Nephron (organoid): ENCODE results near the gene JAKMIP2.
A peak's percentile ranks its signal among the peaks of the same experiment; 100 is the strongest.

ENCODE experiments used
- H3K27ac Mint-ChIP-seq, 3 experiments: 2 replicates each; pipeline ENCODE4 v1.8.0; 2020; ENCODE audit warnings: mixed read lengths in 3 of 3, mild to moderate bottlenecking in 2 of 3, moderate library complexity in 1 of 3
- H3K27me3 Mint-ChIP-seq: 2 replicates; pipeline ENCODE4 v1.8.0; 2021; ENCODE audit warnings: low read depth, mild to moderate bottlenecking, moderate library complexity, mixed read lengths
- H3K36me3 Mint-ChIP-seq: 2 replicates; pipeline ENCODE4 v1.8.0; 2020; ENCODE audit warnings: low read depth, mixed read lengths
- H3K4me1 Mint-ChIP-seq: 2 replicates; pipeline ENCODE4 v1.8.0; 2020; ENCODE audit warnings: mixed read lengths
- H3K4me3 Mint-ChIP-seq, 3 experiments: 2 replicates each; pipeline ENCODE4 v1.8.0; 2020; ENCODE audit warnings: mild to moderate bottlenecking in 3 of 3, mixed read lengths in 3 of 3, moderate library complexity in 2 of 3
- H3K9me3 Mint-ChIP-seq: 2 replicates; pipeline ENCODE4 v1.8.0; 2020; ENCODE audit warnings: mixed read lengths
- TF ChIP-seq, protein P1 (sequence below), 3 experiments: fragments of 200-600 bp; sonication (generic); IDR thresholded peaks; one replicate each; pipeline ENCODE4 v1.5.0; 2021; ENCODE audit warnings: antibody characterized with exemption in 3 of 3; ENCODE audit not compliant: unreplicated experiment in 3 of 3

Gene JAKMIP2

DNA sequence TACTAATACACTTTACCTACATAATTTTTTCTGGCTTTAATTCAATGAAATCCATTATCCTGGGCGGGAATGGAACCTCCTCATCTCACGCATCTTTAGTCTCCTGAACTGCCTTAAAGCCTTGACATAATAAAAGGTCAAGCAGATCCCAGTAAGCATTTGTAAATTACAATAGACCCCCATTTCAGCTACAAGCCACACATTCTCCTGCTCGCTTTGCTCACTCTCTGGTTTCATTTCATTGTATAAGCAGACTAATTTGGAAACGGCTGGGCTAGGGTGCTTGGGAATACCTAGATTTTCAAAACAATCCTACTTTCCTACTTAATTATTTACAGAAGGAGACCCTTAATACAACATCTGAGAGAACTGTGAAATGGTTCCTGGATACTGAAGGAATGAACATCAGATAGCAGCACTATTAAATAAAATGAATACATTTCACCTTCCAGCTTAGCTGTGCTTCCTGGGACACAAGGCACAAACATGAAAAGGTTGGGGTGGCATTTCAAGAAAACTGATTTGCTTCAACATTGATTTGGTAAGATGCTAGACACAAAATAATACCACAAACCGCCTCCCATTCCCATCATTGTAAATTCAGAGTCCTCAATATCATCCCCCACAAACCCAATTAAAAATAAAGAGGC is 1.5 kb downstream of the JAKMIP2 start:
- TF ChIP-seq, protein P1, sequence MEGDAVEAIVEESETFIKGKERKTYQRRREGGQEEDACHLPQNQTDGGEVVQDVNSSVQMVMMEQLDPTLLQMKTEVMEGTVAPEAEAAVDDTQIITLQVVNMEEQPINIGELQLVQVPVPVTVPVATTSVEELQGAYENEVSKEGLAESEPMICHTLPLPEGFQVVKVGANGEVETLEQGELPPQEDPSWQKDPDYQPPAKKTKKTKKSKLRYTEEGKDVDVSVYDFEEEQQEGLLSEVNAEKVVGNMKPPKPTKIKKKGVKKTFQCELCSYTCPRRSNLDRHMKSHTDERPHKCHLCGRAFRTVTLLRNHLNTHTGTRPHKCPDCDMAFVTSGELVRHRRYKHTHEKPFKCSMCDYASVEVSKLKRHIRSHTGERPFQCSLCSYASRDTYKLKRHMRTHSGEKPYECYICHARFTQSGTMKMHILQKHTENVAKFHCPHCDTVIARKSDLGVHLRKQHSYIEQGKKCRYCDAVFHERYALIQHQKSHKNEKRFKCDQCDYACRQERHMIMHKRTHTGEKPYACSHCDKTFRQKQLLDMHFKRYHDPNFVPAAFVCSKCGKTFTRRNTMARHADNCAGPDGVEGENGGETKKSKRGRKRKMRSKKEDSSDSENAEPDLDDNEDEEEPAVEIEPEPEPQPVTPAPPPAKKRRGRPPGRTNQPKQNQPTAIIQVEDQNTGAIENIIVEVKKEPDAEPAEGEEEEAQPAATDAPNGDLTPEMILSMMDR (IDR thresholded peaks at IDR 0.05; ENCODE audit: unreplicated experiment in 3 of 3), result no peak
- Mint-ChIP-seq H3K36me3 (no peaks in the 10 kb centered on the region), H3K4me3 (peak overlapping the region; percentile 74 to 84 (median 81)), H3K27me3 (no peaks in the 10 kb centered on the region), H3K4me1 (peaks cover 17% of the 10 kb centered on the region), H3K27ac (peak overlapping the region; percentile 67 to 81 (median 72)), H3K9me3 (no peaks in the 10 kb centered on the region)

DNA sequence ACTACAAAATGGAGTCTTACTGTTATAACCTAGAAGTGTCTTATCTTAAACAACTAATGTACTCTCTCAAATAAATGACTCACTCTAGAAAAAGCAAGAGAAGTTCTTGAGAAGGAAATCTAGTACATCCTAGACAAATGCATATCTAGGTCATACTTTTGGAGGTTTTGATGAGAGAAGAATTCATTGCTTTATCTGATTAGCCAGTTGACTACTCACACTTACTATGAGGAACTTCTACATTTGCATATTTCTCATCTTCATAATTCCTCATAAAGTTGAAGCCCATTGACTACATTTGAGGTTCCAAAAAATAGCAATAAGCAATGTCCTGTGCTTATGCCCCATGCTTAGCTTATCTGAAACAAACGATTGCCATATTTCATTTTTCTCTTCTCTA is 2.8 kb downstream of the JAKMIP2 start:
- TF ChIP-seq, protein P1 (IDR thresholded peaks at IDR 0.05; ENCODE audit: unreplicated experiment in 3 of 3), result no peak
- Mint-ChIP-seq H3K4me1 (peaks cover 17% of the 10 kb centered on the region), H3K27ac (no peak overlapping the region), H3K27me3 (no peaks in the 10 kb centered on the region), H3K9me3 (no peaks in the 10 kb centered on the region), H3K36me3 (peaks cover 3% of the 10 kb centered on the region), H3K4me3 (peak overlapping the region in 1 of 3 experiments; percentile 81)

DNA sequence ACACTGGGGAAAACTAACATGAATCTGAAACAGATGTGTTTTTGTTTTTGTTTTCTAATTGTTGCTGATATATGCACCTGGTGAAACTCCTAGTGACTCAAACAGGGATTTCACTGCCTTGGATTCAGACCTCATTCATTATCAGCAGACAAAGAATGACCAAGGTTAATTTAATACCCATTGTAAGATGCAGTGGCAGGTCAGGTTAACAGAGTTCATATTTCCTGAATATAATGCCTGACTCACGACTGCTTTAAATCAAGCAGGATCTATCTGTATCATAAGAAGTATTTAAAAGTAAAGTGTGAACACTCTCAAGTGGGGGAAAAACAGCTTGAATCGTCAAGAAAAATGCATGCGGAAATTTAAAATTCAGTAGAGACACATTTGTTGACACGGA is 5.5 kb downstream of the JAKMIP2 start:
- H3K27ac Mint-ChIP-seq, result no peak overlapping the region
- H3K4me3 Mint-ChIP-seq, result no peak overlapping the region
- peaks cover 3% of the 10 kb centered on the region for H3K36me3 Mint-ChIP-seq
- TF ChIP-seq, protein P1 (IDR thresholded peaks at IDR 0.05; ENCODE audit: unreplicated experiment in 3 of 3), result no peak
- no peaks in the 10 kb centered on the region for H3K27me3 Mint-ChIP-seq
- no peaks in the 10 kb centered on the region for H3K9me3 Mint-ChIP-seq
- H3K4me1 Mint-ChIP-seq, result peaks cover 14% of the 10 kb centered on the region

DNA sequence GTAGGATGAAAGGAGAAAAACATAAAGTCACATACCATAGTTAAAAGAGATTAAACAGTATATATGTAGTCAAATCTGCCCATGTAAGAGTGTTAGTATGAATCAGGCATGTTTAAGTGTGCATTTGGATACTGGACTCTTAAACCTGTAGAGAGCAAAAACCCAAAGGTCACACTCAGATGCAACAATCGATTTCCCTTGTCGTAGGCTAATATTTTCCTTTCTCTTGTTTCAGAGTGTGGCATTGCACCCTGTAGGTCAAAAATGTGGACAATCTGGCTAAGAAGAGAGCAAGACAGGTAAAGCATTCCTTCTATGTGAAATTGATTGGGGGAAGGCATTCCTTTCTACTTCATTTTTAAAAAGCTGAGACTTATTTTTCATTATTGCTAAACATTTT is 8.9 kb downstream of the JAKMIP2 start:
- Mint-ChIP-seq H3K27ac (no peak overlapping the region), H3K4me1 (peaks cover 6% of the 10 kb centered on the region), H3K36me3 (peaks cover 3% of the 10 kb centered on the region), H3K27me3 (no peaks in the 10 kb centered on the region), H3K4me3 (no peak overlapping the region), H3K9me3 (no peaks in the 10 kb centered on the region)
- TF ChIP-seq, protein P1 (IDR thresholded peaks at IDR 0.05; ENCODE audit: unreplicated experiment in 3 of 3), result no peak

DNA sequence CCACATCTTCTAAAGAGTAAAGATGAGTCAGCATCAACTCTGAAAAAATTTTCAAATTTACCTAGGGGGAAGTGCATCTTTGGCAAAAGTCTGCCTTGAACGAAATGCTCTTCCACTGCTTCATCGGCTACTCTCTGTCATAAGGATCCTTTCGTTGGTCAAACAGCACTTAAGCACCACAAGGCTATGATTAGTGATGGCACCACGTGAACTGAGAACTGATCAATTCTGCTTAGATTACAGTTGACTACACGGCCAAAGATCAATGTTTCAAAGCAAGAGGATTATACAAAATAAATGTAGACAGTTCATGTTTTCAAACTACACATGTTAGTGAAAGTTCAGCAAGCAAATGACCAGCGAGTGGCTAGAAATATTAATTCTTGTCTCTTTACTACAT is 9.4 kb downstream of the JAKMIP2 start:
- Mint-ChIP-seq H3K36me3 (peaks cover 3% of the 10 kb centered on the region), H3K27me3 (no peaks in the 10 kb centered on the region), H3K27ac (no peak overlapping the region), H3K9me3 (no peaks in the 10 kb centered on the region), H3K4me1 (peaks cover 6% of the 10 kb centered on the region), H3K4me3 (no peak overlapping the region)
- TF ChIP-seq, protein P1 (IDR thresholded peaks at IDR 0.05; ENCODE audit: unreplicated experiment in 3 of 3), result no peak

DNA sequence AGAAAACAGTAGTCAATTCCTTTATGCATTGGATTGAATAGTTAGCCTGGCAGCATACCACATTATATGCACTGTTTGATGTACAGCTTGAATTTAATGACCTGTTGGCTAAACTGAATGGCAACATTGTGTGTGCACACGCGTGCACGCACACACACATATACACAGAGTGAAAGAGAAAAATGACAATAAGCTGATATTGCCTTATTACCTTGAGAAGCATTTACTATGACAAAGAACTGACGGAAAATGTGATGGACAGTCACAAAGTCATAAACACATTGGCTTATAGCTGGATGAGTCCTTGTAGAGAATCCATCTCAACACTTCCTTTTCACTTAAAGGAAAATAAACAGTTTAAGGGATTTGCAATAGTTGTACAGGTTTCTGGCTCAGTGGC is 15.5 kb downstream of the JAKMIP2 start:
- no peak overlapping the region for H3K4me3 Mint-ChIP-seq
- no peaks in the 10 kb centered on the region for H3K9me3 Mint-ChIP-seq
- H3K36me3 Mint-ChIP-seq, result no peaks in the 10 kb centered on the region
- H3K27ac Mint-ChIP-seq, result no peak overlapping the region
- TF ChIP-seq, protein P1 (IDR thresholded peaks at IDR 0.05; ENCODE audit: unreplicated experiment in 3 of 3), result no peak
- H3K27me3 Mint-ChIP-seq, result no peaks in the 10 kb centered on the region
- peaks cover 14% of the 10 kb centered on the region for H3K4me1 Mint-ChIP-seq
